Heart left ventricle (tissue), 13 donors: Measurements from ENCODE around the gene TMEM272.

Experiments
- CTCF ChIP-seq, 12 donors: fragments of 200-600 bp; sonication (generic) in 4 of 12; IDR thresholded peaks; one replicate each; pipeline versions ENCODE4 v1.5.0 to v1.8.0; 2018 to 2022; ENCODE audit warnings: antibody characterized with exemption in 12 of 12, mild to moderate bottlenecking in 5 of 12
- POLR2A ChIP-seq, 2 donors: fragments of 450-650 bp; IDR thresholded peaks; one replicate each; pipeline ENCODE4 v1.6.1; 2017; ENCODE audit warnings: antibody characterized with exemption in 2 of 2, mild to moderate bottlenecking in 2 of 2, moderate library complexity in 2 of 2
- donor health status: ischemic (EF 13 %, LVEDD 7.1; RV severe dilation, severe dysfunction).
- donor health status: DM: no; HTN: yes; CAD: no.
- donor health status: DM: no; HTN: no; CAD: no.
- donor health status: ischemic (EF 25% LVEDD 6.9; RV normal size, moderate dysfunction).
- donor health status: ischemic (EF 25% LVEDD 5.7; RV mildly dilated, moderate dysfunction).
- donor health status: ischemic (EF 35%, LVEDD 5.7; RV mildly dilated, moderate dysfunction).
- donor health status: nonischemic (EF 11% LVEDD 7.7; RV severe dilation, severe dysfunction).
- donor health status: DM: yes; HTN: yes; CAD: no.
- donor health status: PGD.
- donor health status: ischemic (EF 29% LVEDD 5.4; RV normal size, mild dysfunction).
- donor health status: nonischemic (EF 23%, LVEDD 6.1; RV moderate dilation, normal function).

GRCh38 chr13:51805925-51806324 is 39.1 kb downstream of the TMEM272 start:
- TF ChIP-seq POLR2A (IDR thresholded peaks at IDR 0.05): no peak
- TF ChIP-seq CTCF (IDR thresholded peaks at IDR 0.05): no peak
